HG03378 (cell line): ENCODE measurements around the gene LSMEM2.
"Not testable (repeated sequence)": the region's sequence is repeated elsewhere in the genome, so short reads cannot be mapped to it uniquely, and the experiment has no call there.

Experiments used
- ATAC-seq: cut with Tn5 transposase; IDR thresholded peaks from one replicate; pipeline ENCODE4 v1.9.1; 2021; ENCODE audit warnings: mild to moderate bottlenecking, moderate library complexity; ENCODE audit not compliant: unreplicated experiment

LSMEM2 gene

DNA sequence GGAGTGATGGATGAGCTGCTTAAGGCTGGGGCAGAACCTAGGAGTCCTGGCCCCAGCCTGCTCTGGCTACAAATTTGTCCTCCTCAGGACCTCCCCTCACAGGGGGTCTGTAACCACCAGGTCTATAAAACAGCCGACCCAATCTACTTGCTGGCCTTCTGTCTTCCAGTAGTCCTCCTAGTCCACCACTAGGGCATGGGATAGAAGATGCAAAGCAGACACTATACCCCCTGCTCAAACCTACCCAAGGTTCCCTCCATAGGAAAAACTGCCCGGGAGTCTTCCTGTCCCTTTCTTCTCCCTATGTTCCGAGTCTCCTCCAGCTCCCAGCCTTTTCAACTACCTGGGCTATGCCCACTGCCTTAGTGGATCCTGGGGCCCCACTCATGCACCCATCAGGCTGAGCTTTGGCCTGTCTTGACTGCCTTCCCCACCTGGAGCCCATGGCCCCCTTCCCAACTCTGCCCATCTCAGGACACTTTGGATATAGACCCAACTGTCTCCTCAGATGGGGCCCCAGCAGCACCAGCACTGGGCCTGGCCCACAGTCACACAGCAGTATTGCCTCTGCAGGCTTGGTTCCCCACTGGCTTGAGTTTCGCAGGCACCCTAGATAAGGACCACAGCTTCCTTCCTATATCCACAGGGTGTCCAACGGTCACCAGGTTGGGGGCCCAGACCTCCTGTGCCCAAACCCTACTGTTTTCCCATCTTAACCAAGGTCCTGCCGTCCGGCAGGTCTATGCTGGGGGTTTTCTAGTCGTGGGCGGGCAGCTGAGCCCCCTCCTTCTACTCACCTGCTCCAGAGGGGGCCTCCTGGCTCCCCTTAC is 19.2 kb downstream of the LSMEM2 start:
- no peak for ATAC-seq

DNA sequence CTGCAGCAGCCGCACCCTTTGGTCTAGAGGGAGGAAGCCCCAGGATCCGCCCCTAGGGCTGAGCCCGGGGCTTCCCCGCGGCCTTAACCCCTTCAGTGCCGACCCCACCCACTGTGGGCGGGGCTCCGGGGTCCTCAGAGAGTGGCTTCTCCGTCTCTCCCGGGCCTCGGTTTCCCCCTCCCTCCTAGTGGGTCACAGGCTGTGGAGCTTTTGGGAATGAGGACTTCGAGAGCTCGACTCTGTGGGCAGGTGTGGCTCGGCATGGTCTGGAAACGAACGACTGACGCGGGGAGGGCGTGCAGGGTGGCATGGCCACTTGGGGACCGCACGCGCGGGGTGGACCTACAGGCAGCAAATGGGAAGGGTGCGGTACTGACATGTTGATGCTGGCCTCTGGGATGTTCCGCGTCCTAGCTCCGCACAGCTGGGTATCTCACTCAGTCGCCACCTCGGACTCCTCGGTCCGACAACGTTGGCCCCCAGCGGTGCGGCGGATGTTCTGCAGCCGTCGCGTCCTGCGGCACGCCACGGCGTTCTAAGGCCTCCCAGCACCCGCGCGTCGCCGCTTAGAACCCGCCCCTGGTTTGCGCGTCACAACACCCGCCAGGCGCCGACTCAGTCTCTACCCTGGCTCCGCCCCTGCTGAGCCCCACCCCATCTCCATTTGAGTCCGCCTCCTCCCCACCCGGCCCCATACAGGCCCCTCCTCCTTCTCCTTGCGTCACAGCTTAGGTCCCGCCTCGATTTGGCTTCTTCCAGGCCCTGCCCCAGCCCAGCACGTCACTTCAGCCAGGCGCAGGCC is 20.1 kb downstream of the LSMEM2 start, which contains the start of the genes HYAL3 and NAA80:
HYAL3 (minus strand) TSS at position 570 of the 802 bp plus-strand sequence. CDS start 3,803 bp downstream, outside the sequence.
NAA80 (minus strand) TSS at position 570 of the 802 bp plus-strand sequence. CDS start 1,942 bp downstream, outside the sequence.
- peak; percentile 72 for ATAC-seq

DNA sequence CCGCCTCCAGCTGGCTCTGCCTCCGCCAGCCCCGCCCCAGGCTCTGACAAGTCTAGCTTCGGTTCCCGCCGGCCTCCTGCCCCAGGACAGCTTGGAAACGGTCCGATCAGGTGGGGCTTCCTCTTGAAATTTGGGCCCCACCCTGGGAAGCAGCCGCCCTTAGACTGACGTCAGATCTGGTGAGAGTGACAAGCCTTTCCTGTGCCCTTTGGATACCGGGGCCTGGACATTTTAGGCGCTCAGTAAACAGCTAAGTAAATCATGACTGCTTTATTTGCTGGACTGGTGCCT is 20.7 kb downstream of the LSMEM2 start:
- no peak for ATAC-seq

DNA sequence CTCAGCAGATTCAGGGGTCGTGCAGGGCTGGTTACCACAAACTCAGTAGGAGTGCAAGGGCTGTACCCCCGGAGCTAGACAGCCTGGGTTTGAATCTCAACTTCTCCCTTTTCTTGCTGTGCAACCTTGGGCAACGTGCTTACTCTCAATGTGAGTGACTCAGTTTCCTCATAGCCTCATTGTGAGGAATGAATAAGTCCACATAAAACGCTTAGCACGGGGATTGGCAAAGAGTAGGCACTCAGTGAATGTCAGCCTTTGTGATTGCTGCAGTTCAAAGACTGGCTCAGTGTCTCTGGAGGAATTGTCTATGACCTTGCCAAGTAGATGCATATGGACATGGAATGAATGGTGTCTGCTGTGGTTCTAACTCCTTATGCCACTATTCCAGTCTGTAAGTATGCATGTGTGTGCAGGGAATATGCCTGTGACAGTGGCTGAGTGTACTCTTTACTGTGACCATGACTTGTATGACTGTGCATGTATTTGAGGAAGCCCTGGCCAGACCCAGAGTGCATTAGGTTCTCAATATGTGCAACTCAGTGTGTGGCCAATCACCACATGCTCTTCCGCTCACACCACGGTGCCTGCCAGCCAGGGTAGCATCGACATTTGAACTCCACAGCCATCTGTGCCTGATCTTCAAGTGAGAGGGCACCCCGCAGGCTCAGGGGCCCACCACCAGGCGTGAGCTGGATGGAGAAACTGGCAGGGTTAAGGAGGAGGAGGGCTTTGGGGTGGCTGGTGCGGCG is 21.2 kb downstream of the LSMEM2 start:
- ATAC-seq, result no peak

DNA sequence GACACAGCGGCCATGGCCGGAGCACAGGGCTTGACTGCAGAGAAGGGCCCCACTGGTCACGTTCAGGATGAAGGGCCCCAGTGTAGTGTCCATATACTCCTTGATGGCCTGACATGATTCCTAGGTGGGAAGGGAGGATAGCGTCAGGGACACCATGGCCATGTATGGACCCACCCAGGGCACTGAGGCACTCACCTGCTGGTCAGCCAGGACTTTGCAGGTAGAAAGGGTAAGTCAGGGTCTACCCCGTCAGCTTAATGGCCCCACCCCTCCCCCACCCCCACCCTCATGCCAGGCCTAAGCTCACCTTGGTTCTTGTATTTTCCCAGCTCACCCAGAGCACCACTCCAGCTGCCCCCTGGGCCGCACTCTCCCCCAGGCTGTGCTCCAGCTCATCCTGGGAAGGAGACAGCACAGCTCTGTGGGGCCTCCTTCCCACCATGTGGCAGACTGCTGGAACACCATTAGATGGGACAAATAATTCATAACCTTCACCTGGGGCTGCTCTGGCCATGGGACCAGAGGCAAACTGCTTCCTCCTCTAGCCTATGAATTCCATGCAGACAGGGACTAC is 21.9 kb downstream of the LSMEM2 start:
- no peak for ATAC-seq

DNA sequence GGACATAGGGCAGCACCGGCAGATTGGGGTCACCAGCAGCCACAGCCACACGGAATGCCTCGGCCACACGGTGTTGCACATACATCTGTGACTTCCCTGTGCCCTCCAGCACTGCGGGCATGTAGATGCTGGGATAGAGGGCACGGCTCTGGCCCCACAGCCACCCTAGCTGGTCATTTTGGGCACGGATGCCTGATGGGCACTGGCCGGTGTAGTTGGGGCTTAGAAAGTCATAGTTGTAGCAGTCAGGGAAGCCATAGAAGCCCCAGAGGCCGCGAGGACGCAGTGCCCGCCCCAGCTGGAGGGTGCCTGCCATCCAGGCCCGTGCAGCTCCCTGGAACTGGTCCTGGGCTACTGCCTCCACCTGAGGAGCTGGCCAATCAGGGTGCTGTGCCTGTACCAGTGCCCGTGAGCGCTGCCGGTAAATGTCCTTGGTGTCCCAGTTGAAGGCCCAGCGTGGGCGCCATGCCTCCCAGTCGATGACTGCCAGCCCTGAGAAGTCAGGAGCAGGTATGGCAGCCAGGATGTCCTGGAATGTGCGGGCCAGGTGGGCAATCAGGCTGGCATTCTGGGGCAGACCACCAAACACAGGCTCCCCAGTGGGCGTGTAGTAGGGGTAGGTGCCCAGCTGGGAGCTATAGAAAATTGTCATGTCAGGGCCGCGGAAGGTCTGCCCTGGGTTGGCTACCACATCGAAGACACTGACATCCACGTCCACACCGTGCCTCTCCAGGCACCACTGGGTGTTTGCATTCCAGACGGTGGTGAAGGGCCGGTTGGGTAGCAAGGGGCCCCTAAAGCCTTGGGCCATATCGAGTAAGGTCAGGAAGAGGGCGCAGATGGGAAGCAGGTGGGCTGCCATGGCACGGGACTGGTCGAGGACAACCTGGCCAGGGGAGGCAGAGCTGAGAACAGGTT is 23.5 kb downstream of the LSMEM2 start:
- ATAC-seq, result no peak

DNA sequence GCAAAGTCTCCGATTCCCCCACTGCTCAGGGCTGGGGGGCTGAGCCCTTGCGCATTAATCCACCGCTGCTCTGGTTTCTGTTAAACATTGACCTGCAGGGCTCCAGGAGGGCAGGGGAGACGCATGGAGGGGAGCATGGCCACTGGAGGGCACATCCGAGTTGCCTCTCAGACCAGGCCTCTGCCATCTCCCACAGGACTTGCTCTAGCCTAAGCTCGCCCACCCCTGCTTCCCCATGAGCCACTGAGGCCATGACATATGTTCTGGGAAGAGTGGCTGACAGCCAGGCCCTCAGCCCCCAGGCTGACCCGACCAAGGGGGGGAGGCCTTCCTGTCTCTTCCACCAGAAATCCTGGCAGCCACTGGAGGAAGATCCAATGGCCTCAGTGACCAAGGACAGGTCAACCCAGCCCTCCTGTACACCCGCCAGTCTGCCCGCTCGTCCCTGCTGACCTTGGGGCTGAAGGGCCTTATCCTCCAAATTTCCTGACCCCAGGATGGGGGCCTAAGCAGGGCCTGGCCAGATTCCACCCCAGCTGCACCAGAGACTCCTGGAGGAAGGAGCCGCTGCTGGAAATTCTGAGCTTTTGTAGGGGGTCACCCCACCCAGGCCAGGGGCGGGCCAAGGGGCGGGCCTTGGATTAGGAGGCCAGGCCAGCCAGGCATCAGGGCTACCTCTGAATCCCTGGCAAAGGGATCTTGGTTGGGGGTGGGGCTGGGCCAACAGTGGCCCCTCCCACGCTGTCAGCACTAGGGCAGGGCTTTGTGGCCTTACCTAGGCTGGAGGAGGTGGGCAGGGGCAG is 24.3 kb downstream of the LSMEM2 start, which contains the start of gene HYAL1:
HYAL1 (minus strand) TSS at position 562 of the 803 bp plus-strand sequence. CDS start 618 bp downstream, outside the sequence.
- ATAC-seq, result no peak

DNA sequence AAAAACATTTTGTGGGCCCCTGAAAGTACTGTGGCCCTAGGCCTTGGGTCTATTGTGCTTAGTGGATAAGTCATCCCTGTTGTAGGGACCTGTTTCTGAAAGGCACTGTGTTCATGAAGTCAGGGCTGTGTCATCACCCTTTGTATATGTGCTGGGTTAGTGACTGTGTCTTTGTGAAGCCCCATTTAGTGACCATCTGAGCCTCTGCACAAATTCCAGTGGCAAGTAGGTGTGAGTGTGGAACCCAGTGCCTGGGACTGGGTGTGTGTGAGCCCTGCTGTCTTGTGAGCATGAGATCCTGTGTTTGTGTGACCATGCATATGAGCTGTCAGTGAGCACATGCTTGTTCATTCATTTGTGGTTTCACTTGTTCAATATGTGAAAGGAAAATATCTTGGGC is 25.7 kb downstream of the LSMEM2 start:
- no peak for ATAC-seq

DNA sequence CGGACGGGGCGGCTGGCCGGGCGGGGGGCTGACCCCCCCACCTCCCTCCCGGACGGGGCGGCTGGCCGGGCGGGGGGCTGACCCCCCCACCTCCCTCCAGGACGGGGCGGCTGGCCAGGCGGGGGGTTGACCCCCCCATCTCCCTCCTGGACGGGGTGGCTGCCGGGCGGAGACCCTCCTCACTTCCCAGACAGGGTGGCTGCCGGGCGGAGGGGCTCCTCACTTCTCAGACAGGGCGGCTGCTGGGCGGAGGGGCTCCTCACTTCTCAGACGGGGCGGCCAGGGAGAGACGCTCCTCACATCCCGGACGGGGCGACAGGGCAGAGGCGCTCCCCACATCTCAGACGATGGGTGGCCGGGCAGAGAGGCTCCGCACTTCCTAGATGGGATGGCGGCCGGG is 33.2 kb downstream of the LSMEM2 start:
- ATAC-seq, result not testable (repeated sequence)

DNA sequence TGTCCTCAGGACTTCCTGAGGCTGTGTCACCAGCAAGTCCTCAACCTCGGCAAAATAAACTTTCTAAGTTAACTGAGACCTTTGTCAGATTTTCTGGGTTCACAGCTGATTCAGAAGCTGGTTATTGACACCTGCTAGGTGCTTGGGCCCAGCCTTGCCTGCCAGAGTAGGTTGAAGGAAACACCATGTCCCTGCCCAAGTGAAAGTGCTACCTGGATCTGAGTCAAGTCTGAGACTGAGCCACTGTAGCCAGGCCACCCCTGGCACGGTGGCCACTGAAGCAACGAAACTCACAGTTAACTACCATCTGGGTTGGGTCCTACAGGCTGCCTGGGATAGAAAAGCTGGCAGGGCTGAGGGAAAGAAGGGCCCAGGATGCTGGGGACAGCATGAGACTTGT is 35.5 kb downstream of the LSMEM2 start:
- ATAC-seq, result no peak

DNA sequence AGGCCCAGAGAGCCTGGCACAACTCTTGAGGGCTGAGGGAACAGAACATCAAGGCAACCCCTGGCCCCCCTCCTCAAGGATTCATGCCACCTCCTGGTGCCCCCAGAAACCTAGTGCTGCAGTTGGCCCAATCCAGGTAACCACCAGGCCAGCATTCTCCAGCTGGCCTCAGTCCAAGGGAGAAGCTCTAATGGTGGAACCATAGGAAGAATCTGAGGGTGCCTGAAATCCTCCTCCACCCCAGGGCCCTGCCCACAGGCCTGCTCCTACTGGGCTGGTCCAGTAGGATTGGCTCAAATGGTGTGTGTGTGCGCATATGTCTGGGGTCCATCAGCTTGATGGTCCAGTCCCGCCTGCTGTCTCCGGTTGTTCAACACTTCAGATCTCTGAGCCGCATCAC is 35.9 kb downstream of the LSMEM2 start:
- no peak for ATAC-seq

DNA sequence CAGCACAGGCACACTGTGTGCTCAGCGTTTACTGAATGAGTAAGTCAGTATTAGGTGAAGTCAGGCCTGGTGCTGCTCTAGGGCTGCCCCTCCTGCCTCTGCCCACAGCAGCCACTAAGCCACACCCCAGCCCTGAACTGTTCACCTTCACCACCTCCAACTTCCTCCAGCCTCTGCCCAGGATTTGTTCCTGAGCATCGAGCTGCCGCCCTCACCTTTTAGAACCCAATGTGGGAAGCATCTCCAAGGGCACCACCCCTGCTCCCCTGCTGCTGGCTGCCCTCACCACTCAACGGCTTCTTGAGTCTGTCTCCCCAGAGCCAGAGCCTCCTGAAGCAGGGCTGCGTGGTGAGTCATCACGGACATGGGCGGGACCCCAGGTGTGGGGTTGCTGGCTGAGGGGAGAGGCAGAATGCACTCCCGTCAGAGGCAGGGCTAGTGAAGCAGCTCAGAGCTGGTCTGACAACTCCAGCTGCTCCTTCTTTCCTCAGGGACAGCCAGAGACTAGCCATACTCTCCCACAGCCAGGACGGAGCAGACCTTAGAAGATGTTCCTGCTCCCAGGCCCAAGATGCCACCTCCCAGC is 37.9 kb downstream of the LSMEM2 start:
- ATAC-seq, result no peak

DNA sequence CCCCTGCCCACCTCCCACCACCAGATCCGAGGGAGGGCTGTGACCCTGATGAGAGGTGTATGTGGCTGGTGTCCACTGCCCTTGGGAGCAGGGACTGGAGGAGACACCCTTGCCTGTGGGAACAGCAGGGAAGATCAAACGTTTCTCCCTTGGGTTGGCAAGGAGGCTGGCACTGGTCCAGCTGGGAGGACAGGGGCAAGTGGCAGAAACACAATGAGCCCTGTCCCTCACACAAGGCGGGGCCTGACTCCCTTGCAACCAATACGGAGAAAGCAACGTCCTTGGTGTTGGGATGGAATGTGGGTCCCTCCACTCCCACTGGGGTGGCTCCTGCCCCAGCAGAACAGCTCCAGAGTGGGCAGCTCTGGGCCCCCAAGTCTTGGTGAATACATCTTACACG is 38.4 kb downstream of the LSMEM2 start:
- ATAC-seq, result no peak

DNA sequence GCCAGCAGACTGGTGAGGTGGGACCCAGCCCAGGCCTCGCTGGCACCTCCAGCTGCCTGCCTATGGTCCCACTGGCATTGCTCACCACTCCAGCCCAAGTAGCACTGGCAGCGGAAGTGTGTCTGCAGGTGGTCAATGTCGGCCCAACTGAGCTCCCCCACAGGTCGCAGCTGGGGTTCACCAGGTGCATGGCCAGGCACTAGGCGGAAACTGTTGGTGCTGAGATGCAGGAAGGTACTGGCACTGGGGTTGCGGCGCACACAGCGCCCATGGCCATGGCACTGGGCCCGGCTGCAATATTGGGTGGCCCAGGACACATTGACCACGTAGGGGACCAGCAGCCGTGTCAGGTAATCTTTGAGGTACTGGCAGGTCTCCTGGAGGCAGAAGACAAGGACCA is 39.3 kb downstream of the LSMEM2 start:
- no peak for ATAC-seq

DNA sequence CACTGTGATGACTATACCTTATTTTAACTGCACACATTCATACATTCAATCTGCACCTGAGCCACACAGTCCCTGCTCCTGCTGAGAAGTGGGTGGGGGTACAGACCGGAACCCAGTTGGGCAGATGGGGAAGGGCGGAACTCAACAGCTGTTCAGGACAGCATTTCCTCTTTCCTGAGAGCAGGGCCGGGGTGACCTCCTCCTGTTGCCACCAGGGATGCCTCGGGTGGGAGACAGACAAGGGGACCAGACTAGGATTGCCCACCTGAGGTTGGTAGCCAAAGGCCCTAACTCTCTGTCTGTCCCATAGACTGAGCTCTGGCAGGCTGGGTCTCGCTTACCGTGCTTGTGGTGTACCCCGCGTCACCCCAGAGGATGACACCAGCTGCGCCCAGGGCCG is 39.7 kb downstream of the LSMEM2 start:
- no peak for ATAC-seq

DNA sequence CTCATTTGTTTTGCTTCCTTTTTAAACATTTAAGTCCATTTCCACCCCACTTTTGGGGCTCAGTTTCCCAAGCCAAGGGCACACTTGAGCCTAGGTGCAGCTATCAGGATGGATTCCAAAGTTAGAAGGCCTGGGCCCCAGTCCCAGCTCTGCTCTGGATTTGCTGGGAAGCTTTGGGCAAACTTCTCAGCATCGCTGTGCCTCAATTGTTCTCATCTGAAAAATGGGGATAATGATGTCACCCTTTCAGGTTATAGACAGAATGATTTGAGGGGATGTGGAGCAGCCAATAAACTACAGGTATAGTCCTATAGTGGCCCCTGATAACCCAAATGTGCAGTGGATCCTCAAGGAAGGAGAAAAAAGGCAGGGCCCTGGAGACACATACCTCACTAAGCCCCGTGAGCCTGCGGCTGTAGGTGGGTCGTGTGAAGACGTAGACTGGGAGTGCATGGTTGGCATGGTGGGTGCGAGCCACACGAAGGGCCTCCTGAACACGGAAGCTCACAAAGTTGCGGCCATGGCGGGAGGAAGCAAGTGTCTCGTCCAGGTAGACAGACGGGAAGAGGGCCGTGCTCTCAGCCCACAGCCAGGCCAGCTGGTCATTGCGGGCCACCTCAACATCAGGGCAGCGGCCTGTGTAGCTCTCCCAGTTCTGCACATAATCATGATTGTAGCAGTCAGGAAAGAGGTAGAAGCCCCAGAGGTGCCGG is 40.5 kb downstream of the LSMEM2 start:
- ATAC-seq, result no peak

DNA sequence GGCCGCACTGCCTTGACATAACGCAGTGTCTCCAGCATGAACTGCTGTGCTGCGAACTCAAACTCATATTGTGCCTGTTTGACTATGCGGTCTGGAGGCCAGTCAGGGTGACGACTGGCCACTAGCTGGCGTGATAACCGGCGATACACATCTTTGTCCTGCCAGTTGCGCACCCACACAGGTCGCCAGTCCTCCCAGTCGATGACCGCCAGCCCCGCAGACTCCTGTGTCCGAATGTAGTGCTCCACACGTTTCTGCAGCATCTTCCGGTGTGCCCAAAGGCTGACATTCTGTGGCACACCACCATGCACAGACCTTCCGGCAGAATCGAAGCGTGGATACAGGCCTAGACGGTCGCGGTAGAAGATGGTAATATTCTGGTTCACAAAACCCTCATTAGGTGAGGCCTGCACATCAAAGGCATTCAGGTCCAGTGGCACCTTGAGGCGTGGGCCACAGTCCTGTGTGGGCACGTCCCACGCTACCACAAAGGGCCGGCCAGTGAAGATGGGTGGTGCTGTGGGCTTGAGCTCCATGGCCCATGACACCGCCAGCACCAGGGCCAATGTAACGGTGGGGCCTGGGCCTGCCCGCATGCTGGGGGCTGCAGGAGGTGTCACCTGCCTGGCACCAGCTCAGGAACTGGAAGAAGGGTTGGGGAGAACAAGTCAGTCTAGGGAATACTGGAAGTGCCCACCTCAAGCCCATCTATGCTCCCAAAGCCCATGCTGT is 41.2 kb downstream of the LSMEM2 start:
- ATAC-seq, result no peak
